NCI-H345 treated with DMSO at 0.1 percent for 48 hours (cell line): ENCODE data around the gene WDR4.
"Not testable (repeated sequence)": the region's sequence is repeated elsewhere in the genome, so short reads cannot be mapped to it uniquely, and the experiment has no call there.

Experiments
- DNase-seq: peaks from one replicate; lab custom pipeline; 2025; ENCODE audit not compliant: unreplicated experiment; lab: John Stamatoyannopoulos, UW

Gene WDR4

GRCh38 chr21:42853621-42854020 is 25.7 kb downstream of the WDR4 start:
- DNase-seq, result no peak

DNA sequence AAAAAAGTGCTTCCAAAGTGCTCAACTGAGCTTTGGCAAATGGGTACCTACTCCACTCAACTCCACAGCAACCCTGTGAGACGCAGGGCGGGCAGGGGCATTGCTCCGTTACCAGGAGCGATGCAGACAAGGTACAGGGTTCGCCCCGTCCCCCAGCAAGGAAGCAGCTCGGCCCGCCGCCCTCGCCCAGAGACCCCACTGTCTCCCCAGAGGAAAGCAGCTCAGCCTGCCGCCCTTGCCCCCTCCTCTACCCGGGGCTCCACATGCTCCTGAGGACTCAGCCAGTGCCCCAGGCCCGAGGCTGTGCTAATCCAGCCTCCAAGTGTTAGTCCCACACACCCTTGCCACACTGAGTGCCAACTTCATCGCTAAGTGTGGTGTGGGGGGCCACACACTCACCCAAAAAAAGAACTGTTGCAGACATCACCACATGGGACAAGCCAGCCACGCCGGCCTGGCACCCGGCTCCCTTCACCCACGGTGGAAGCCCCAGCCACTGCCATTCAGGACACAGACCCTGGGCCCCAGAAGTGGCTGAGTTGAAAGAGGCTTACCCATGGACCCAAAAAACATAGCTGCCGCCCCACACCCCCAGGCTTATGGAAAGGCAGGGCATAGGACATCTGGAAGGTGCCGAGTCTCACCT is 26.3 kb downstream of the WDR4 start:
- no peak for DNase-seq

DNA sequence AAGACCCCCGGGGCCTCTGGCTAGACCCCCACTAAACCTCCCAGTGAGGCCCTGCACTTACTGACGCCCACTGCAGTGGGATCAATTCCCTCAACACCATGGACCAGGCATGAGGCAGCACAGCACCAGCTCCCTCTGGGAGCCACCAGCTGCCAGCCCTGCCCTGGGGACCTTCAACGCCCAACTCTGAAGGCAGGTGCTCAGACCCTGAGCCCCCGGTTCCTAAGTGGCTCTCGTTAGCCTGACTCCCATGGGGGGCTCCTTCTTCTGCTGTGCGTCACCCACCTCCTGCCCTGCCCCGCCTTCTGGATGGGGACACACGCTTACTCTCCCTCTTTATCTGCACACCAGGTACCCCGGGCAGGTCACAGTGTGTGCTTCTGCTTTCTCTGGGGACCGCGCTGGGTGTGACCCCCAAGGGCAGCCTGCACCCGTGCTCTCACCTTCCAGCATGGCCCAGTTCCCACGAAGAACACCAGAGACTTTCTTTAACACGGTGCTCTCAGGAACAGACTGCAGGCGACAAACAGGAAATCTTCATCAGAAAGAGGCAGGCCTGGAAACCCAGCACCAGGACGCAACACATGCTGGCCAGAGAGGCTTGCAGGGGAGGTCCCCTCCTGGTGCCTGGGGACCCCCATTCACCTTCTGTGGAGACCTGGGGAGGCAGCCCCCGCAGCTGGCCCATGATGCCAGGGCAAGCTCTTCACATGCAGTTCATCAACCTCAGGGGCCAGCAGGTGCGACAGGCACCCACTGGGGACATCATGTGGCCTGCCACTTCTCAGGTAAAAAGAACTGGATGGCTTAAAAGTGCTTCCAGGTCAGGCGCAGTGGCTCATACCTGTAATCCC is 27.3 kb downstream of the WDR4 start:
- DNase-seq, result no peak

DNA sequence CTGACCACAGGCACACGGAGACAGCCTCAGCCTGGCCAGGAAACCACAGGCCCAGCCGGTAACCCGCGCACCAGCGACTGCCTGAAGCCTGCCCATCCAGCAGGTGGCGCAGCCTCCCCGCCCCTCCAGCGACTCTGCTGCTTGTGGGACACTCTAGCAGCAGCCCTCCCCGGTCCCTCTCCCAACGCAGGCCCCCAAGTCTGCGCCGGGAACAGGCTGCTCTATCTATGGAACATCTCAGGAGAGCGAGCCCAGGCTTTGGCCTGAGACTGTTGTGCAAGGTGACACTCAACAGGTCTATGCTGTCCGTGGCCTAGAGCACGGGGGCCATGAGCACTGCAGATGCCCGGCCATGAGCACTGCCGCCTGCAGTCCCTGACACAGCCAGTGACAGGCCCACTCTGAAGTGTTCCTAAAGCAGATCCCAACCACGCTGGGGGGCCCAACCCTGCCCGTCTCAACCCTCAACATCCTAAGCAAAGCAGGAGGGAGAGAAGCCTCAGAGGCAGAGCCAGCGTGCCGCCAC is 28.4 kb downstream of the WDR4 start:
- no peak for DNase-seq

DNA sequence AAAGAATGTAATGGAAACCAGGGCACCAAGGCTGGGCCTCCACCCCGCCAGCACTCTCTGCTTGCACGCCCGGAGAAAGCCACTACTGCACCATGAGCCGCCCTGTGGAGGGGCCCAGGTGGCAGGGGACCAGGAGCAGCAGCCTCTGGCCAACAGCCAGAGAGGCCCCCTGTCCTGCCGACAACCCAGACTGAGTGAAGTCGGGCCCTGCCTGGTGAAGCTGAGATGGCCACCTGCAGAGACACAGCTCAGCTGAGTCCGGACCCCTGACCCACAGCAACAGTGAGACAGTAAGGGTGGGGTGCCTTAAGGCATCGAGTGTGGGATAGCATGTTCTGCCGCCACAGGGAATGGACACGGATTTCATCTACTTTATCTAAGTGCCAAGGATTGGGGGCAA is 28.9 kb downstream of the WDR4 start:
- DNase-seq, result no peak

DNA sequence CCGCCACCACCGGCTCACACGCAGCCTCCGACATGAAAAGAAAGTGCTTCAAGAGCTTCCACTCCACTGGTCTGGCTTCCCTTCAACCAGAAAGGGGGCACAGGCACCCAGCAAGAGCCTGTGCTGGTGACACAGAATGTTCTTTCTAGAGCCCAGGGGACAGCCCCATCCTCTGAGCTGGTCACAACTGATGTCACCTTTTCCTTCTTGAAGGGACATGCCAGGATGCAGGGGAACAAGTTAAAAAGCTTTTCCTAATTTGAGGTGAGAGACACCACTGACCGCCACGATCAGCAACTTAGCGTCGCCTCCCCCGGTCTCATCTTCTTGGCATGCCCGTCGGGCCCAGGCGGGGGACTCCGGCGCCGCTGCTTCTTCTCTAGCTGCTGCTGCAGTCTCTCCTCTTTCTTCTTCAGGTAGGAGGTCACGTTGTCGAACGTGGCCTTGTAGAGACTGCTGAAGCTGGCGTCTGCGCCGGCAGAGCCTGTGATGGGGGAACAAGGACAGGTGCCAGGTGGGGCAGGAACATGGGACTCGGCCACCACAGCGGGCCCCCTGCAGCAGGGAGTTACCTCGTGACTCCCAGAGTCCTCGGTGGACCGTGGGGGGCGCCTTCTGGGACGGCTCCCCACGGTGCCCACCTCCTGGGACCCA is 29.5 kb downstream of the WDR4 start:
- no peak for DNase-seq

- DNase-seq, result no peak
Measured at GRCh38 chr21:42848932-42849758, 30.2 kb downstream of the WDR4 start.

GRCh38 chr21:42848144-42848931 is 31.0 kb downstream of the WDR4 start:
- not testable (repeated sequence) for DNase-seq

- no peak for DNase-seq
Measured at GRCh38 chr21:42847726-42848125, 31.6 kb downstream of the WDR4 start.

- DNase-seq, result no peak
Measured at GRCh38 chr21:42847051-42847707, 32.2 kb downstream of the WDR4 start.

DNA sequence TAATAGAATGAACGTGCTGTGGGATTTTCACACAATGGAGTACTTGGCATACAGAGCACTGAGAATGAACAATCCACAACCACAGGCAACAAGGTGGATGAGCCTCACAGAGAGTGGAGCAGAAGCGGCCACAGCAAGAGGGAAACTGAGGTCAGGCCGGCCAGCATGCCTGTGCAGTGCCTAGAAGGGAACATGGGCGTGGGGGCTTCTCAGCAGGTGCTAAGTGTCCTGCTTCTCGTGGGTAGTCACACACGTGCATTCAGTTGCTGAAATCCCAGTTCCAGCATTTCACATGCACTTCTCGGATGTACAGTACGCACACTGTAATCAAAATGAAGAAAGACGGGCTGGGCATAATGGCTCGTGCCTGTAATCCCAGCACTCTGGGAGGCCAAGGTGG is 33.1 kb downstream of the WDR4 start:
- no peak for DNase-seq

GRCh38 chr21:42845296-42845965 is 33.9 kb downstream of the WDR4 start:
- DNase-seq, result no peak

DNA sequence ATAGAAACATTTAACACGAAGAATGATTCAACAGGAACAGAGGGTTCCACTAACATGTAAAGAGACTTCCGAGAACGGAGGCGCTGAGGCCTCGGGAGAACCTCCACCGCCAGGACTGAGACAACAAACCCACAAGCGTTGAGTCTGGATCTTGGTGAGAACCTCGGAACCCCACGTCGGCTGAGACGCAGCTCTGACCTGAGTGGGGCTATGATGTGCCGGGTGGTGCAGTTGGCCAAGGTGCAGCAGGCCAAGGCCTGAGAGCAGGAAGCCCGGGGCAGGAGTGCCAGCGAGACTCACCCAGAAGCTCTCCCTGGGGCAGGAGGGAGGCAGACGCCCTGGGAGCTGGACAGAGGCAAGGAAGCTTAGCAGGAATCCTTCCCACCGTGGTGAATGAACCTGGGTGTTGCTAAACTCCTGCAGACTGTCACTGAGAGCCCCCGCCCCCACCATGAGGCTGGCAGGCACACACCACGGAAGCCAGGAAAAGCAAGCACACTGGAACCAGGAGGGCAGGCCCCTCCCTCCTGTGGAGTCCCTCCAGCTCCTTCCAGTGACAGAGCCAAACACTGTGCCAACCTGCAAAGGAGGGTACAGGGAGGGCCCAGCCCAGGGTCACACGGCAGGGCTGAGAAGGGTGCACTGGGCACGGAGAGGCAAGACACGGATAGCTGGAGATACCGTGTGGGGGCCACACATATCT is 34.8 kb downstream of the WDR4 start:
- no peak for DNase-seq

DNA sequence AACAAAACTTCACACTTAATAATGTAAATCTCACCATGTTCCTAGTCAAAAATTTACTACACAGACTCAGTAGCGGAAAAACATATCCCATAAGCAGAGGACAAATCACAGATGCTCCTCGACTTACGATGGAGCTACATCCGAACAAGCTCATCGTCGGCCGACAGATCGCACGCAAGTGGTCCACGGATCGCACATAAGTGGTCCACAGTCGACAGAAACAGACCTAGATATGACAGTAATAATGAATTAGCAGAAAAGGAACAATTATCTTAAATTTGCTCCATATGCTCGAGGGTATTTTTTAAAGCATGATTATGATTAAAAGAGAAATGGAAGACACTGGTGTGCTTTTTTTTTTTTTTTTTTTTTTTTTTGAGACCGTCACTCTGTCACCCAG is 36.3 kb downstream of the WDR4 start:
- no peak for DNase-seq

- DNase-seq, result not testable (repeated sequence)
Measured at GRCh38 chr21:42841916-42842655, 37.3 kb downstream of the WDR4 start.

- DNase-seq, result no peak
Measured at GRCh38 chr21:42841156-42841915, 38.0 kb downstream of the WDR4 start.
